GM12873 (cell line): ENCODE measurements around the gene LRCH2.

Source experiments
- TF ChIP-seq, protein P1 (sequence below): IDR thresholded peaks from 2 replicates; pipeline ENCODE4 v1.5.1; 2012; ENCODE audit warnings: low read depth, mild to moderate bottlenecking, moderate library complexity, low read length, control low read depth; ENCODE audit not compliant: insufficient read depth; ENCODE audit errors: missing control alignments

The LRCH2 gene

DNA sequence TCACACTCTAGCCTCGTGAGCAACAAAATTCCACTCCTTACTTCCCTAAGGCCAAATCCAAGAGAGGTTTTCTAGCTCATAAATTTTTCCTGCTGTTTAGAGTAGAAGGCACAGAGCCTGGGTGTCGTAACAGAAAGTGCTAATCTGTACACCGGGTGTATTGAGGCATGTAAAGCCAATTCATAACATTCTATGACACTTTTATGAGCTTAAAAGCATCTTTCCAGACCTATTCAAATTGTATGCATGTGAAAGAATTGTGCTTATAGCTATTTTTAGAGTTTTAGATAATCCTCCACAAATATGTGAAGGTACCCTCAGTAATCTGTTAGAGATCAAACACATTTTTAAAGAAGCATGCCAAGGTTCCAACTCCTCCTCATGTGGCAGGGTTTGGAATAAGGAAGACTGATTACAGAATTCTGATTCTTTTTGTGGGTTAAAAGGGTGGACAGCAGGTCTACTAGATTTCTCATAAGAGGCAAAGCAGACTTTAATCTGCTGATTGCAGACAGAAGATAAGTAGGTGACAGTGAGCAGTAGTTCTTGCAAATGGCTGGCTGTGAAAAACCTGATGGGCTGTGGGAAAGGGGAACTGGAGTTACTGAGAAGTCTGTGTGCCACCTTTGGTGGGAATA lies 25.5 kb upstream of the LRCH2 start:
- TF ChIP-seq, protein P1, sequence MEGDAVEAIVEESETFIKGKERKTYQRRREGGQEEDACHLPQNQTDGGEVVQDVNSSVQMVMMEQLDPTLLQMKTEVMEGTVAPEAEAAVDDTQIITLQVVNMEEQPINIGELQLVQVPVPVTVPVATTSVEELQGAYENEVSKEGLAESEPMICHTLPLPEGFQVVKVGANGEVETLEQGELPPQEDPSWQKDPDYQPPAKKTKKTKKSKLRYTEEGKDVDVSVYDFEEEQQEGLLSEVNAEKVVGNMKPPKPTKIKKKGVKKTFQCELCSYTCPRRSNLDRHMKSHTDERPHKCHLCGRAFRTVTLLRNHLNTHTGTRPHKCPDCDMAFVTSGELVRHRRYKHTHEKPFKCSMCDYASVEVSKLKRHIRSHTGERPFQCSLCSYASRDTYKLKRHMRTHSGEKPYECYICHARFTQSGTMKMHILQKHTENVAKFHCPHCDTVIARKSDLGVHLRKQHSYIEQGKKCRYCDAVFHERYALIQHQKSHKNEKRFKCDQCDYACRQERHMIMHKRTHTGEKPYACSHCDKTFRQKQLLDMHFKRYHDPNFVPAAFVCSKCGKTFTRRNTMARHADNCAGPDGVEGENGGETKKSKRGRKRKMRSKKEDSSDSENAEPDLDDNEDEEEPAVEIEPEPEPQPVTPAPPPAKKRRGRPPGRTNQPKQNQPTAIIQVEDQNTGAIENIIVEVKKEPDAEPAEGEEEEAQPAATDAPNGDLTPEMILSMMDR: no peak

DNA sequence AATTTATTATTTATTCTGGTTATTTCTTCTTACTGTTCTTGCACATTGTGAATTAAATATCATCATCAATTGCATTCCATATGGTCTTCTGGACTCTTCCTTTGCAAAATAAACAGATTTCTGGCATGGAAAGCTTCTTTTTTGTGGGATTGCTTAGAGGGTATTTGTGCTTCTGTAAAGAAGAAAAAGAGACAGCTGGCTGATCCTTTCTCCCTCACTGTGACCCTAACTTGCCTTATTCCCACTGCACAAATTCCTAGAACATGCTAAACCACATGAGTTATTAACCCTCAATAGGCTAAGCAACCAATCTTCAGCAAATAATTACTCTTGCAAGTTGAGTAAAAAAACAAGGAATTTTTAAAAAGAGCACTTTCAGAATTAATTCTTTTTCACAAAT lies 23.8 kb upstream of the LRCH2 start:
- TF ChIP-seq, protein P1: no peak

DNA sequence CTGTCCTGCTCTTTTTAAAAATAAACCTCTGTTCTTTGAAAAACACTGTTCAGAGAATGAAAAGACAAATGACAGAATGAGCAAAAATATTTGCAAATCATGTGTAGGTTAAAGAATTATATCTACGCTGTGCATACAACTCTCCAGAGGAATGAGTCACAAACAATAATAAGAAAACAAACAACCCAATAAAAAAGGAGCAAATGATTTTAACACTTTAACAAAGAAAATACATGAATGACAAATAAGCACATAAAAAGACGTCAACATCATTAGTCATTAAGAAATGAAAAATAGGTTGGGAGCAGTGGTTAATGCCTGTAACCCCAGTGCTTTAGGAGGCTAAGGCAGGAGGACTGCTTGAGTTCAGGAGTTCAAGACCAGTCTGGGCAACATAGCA lies 21.1 kb upstream of the LRCH2 start:
- TF ChIP-seq, protein P1: no peak

DNA sequence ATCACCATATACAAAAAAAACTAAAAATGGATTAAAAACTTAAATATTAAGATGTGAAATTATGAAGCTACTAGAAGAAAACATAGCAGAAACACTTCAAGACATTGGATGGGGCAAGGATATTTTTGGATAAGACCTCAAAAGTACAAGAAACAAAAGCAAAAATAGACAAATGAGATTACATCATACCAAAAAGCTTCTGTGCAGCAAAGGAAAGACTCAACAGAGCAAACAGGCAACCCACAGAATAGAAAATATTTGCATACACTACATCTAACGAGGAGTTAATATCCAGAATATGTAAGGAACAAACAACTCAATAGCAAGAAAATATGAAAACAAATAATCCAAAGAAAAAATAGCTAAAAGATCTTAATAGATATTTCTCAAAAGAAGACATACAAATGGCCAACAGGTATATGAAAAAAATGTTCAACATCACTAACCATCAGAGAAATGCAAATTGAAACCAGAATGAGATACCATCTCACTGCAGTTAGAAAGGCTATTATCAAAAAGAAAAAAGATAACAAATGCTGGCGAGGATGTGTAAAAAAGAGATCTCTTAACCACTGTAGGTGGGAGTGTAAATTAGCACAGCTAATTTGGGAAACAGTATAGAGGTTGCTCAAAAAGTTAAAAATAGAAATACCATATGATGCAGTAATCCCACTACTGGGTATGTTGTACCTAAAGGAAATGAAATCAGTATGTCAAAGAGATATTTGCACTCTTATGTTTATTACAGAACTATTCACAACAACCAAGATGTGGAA lies 17.8 kb upstream of the LRCH2 start:
- TF ChIP-seq, protein P1: no peak

DNA sequence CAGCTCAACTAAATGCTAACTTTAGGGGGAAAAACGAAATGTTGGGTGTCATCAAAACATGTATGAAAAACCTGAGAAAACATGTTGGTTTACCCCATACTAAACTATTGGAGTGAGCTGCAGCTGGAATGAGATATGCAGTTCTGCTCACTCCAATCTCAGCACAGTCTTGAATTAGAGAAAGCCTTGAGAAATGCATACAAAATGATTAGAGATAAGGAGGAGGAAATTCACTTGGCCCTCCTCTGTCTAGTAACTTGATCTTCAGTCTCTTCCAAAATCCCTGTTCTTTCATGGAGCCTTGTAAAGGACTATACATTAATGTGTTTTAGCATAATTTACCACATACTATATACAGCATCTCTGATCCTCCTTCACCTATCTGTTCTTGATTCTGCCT lies 3.2 kb upstream of the LRCH2 start:
- TF ChIP-seq, protein P1: no peak

DNA sequence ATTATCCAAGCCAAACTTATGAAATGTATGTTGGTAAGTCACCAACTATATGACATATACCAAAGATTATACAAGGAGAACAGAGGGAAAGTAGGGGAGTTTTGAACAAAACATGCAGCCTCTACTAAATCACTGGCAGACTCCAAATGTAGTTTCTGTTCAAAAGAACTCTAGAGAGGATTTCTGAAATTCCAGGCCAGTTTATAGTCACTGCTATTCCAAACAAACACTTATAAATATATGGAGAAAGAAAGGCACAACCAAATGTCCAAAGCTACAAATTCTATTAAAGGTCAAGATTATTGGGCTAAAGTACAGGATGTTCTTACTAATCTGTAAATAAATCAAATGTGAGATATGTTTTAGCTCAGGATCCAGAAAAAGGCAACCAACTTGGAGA lies 2.7 kb upstream of the LRCH2 start:
- TF ChIP-seq, protein P1: no peak

DNA sequence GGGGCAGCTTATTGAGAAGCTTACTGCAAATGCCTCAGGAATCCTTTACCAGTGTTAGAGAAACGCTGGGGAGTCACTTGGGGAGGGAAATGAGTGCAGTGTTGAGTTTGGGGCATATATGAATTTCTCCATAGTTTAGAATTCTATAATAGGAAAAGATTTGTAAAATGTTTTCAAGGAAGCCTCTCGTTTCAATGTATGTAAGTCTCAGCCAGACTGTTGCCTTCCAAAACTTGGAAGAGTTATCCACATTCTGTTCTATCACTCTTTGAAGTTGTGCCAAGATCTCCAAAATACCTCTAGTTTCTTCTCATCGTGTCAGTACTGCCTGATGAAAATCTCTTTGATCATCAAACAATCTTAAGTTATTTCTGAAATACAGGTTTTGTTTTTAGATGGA lies 565 bp upstream of the LRCH2 start:
- TF ChIP-seq, protein P1: no peak
